ENCODE data around the gene ATG12. TPM values are rescaled to one million over a fixed set of nuclear protein-coding genes. Genes with fewer than 3 reads are reported as not detected.

ATG12 gene
- total RNA-seq, 1 donor = 80.0 TPM

DNA sequence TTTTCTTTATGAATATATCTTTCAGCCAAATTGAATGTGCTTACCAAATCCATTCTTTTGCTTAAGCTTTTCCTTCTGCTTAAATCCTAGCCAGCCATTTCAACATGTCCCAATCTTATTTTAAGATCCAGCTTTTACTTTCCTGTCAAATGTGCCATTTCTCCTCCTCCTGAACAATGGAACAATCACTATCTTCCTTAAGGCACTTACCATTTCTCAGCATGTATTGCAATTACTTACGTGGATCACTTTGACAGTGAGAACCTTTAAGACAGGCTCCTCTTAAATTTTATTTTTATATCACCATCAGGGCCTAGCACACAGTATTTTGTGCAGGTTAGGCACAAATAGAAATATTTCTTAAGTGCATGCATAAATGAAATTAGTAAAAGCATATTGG lies 20.5 kb downstream of the ATG12 start:
- TF ChIP-seq, protein P1, sequence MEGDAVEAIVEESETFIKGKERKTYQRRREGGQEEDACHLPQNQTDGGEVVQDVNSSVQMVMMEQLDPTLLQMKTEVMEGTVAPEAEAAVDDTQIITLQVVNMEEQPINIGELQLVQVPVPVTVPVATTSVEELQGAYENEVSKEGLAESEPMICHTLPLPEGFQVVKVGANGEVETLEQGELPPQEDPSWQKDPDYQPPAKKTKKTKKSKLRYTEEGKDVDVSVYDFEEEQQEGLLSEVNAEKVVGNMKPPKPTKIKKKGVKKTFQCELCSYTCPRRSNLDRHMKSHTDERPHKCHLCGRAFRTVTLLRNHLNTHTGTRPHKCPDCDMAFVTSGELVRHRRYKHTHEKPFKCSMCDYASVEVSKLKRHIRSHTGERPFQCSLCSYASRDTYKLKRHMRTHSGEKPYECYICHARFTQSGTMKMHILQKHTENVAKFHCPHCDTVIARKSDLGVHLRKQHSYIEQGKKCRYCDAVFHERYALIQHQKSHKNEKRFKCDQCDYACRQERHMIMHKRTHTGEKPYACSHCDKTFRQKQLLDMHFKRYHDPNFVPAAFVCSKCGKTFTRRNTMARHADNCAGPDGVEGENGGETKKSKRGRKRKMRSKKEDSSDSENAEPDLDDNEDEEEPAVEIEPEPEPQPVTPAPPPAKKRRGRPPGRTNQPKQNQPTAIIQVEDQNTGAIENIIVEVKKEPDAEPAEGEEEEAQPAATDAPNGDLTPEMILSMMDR (IDR thresholded peaks at IDR 0.05; ENCODE audit: extremely low read depth, low read depth, low read length) = no peak

DNA sequence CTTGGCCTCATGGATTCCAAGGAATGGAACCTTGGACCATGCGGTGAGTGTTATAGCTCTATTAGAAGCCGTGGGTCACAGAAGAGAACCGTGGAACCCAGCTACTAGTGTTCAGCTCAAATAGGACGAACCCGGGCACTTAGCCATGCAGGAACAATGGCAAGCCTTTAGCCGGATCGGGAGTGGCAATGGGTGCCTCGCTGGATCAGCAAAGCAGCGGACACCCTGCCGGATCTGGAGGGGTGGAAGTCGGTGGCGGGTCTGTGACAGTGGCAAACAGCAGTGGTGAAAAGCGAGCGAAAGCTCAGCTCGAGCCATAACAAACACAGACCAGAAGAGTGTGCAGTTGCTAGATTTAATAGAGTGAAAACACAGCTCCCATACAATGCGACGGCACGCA lies 22.5 kb downstream of the ATG12 start:
- H2AFZ ChIP-seq (ENCODE audit: low read length) = no peak overlapping the region
- no peaks in the 10 kb centered on the region for H3K9me3 ChIP-seq (ENCODE audit: low read depth, low read length)
- H3K36me3 ChIP-seq (ENCODE audit: insufficient read depth, low read length) = no peaks in the 10 kb centered on the region
- TF ChIP-seq, protein P1 (IDR thresholded peaks at IDR 0.05; ENCODE audit: extremely low read depth, low read depth, low read length) = no peak
- DNase-seq (ENCODE audit: insufficient read length, low spot score, missing footprints) = no peak
- no peak overlapping the region for H3K4me2 ChIP-seq (ENCODE audit: insufficient read depth, low read length)
- no peaks in the 10 kb centered on the region for H3K79me2 ChIP-seq (ENCODE audit: insufficient read depth, low read length)
- peaks cover 40% of the 10 kb centered on the region for H3K27me3 ChIP-seq (ENCODE audit: insufficient read depth, low read length)
- no peak overlapping the region for H3K4me3 ChIP-seq (ENCODE audit: insufficient read depth, low read length)
- no peaks in the 10 kb centered on the region for H4K20me1 ChIP-seq (ENCODE audit: insufficient read depth, low read length)
- H3K27ac ChIP-seq (ENCODE audit: low read depth, low read length) = no peak overlapping the region
- H3K4me1 ChIP-seq (ENCODE audit: insufficient read depth, low read length) = peaks cover 15% of the 10 kb centered on the region

More for the DNA sequence above, 20.5 kb downstream of the ATG12 start:
- peaks cover 6% of the 10 kb centered on the region for H3K4me1 ChIP-seq (ENCODE audit: insufficient read depth, low read length)
- no peak overlapping the region for H3K4me2 ChIP-seq (ENCODE audit: insufficient read depth, low read length)
- H3K27me3 ChIP-seq (ENCODE audit: insufficient read depth, low read length) = peaks cover 19% of the 10 kb centered on the region
- H3K27ac ChIP-seq (ENCODE audit: low read depth, low read length) = no peak overlapping the region
- no peak overlapping the region for H3K4me3 ChIP-seq (ENCODE audit: insufficient read depth, low read length)
- no peaks in the 10 kb centered on the region for H3K36me3 ChIP-seq (ENCODE audit: insufficient read depth, low read length)
- no peak for DNase-seq (ENCODE audit: insufficient read length, low spot score, missing footprints)
- H4K20me1 ChIP-seq (ENCODE audit: insufficient read depth, low read length) = no peaks in the 10 kb centered on the region
- no peaks in the 10 kb centered on the region for H3K9me3 ChIP-seq (ENCODE audit: low read depth, low read length)
- no peak overlapping the region for H2AFZ ChIP-seq (ENCODE audit: low read length)
- H3K79me2 ChIP-seq (ENCODE audit: insufficient read depth, low read length) = no peaks in the 10 kb centered on the region

DNA sequence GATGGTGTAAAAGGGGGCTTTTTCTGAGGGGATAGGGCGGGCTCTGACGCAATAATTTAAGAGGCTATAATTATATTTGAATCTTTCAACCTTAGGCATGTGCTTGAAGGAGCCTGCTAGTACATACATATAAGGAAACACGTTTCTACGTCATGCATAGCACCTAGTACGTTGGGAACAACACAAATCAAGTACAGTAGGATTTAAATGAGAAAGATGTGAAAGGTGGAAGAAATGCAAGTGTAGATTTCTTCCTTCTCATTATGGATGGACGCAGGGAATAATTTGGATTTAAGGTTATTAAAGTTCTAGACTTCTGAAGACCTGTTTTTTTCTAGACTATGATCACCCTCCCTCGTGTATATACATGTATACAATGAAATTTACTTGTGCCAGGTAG lies 24.0 kb downstream of the ATG12 start:
- no peak overlapping the region for H3K4me2 ChIP-seq (ENCODE audit: insufficient read depth, low read length)
- no peak overlapping the region for H3K27ac ChIP-seq (ENCODE audit: low read depth, low read length)
- H3K27me3 ChIP-seq (ENCODE audit: insufficient read depth, low read length) = peaks cover 43% of the 10 kb centered on the region
- H3K79me2 ChIP-seq (ENCODE audit: insufficient read depth, low read length) = no peaks in the 10 kb centered on the region
- H3K4me1 ChIP-seq (ENCODE audit: insufficient read depth, low read length) = peaks cover 15% of the 10 kb centered on the region
- no peaks in the 10 kb centered on the region for H3K9me3 ChIP-seq (ENCODE audit: low read depth, low read length)
- no peak overlapping the region for H2AFZ ChIP-seq (ENCODE audit: low read length)
- DNase-seq (ENCODE audit: insufficient read length, low spot score, missing footprints) = no peak
- no peak overlapping the region for H3K4me3 ChIP-seq (ENCODE audit: insufficient read depth, low read length)
- TF ChIP-seq, protein P1 (IDR thresholded peaks at IDR 0.05; ENCODE audit: extremely low read depth, low read depth, low read length) = no peak
- H3K36me3 ChIP-seq (ENCODE audit: insufficient read depth, low read length) = no peaks in the 10 kb centered on the region
- H4K20me1 ChIP-seq (ENCODE audit: insufficient read depth, low read length) = no peaks in the 10 kb centered on the region

DNA sequence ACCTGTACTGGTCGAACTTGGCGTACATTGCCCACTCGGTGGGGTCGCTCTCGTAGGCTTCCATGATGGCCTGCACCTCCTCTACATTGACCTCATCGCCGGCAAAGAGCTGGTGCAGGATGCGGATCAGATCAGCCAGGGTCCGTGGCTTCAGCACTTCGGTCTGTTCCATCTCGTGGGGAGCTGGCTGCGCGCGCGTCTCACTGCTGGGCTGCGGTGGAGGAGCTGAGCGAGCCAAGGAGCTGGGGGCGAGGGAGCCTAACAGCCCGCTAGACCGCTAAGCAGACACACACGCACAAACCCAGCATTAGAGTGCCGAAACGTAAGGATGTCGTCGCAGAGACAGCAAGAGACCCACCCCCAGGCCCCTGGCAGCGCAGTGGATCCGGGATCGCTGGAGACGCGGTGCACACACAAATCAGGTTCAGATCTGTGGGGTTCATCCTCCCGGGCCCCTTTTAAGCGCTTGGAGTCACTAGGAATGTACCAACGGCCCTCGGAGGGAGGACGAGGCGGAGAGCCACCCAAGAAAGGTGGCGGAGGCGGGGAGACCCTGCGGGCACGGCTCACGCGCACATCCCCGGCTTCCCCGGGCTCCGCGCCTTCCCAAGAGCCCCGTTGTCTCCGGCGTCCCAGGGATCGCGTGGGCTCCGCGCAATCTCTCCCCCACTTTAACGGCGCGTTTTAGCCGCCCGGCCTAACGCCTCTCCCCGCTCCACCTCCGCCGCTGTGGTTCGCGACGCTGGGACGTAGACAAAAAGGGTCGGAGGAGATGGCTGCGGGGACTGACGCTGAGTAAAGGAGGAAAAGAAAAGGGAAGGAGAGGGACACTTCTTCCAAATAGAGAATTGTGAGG lies 24.9 kb downstream of the ATG12 start, which contains the start of gene CDO1:
Gene CDO1 (minus strand): TSS at position 434 of the 856 bp plus-strand sequence. CDS start 262 bp downstream, at position 172.
- peaks cover 15% of the 10 kb centered on the region for H3K4me1 ChIP-seq (ENCODE audit: insufficient read depth, low read length)
- H3K4me3 ChIP-seq (ENCODE audit: insufficient read depth, low read length) = peak within 1 kb of the TSS; percentile 72
- TF ChIP-seq, protein P1 (IDR thresholded peaks at IDR 0.05; ENCODE audit: extremely low read depth, low read depth, low read length) = no peak
- H3K79me2 ChIP-seq (ENCODE audit: insufficient read depth, low read length) = no peaks in the 10 kb centered on the region
- peaks cover 43% of the 10 kb centered on the region for H3K27me3 ChIP-seq (ENCODE audit: insufficient read depth, low read length)
- DNase-seq (ENCODE audit: insufficient read length, low spot score, missing footprints) = peak; percentile 71
- H3K4me2 ChIP-seq (ENCODE audit: insufficient read depth, low read length) = peak within 1 kb of the TSS; percentile 91
- no peaks in the 10 kb centered on the region for H3K36me3 ChIP-seq (ENCODE audit: insufficient read depth, low read length)
- H2AFZ ChIP-seq (ENCODE audit: low read length) = peak within 1 kb of the TSS; percentile 89
- H3K9me3 ChIP-seq (ENCODE audit: low read depth, low read length) = no peaks in the 10 kb centered on the region
- no peaks in the 10 kb centered on the region for H4K20me1 ChIP-seq (ENCODE audit: insufficient read depth, low read length)
- no peak within 1 kb of the TSS for H3K27ac ChIP-seq (ENCODE audit: low read depth, low read length)

Data from osteoblast (primary cell).